NCI-H1694 (cell line): ENCODE results near the gene ZNF354B.
A peak's percentile ranks its signal among the peaks of the same experiment; 100 is the strongest.

Experiments used
- DNase-seq: peaks from one replicate; lab custom pipeline; 2025; lab: John Stamatoyannopoulos, UW

The ZNF354B gene

GRCh38 chr5:178883815-178884430, 24.2 kb downstream of the ZNF354B start:
- no peak for DNase-seq

GRCh38 chr5:178895615-178896571, 36.1 kb downstream of the ZNF354B start, which contains the start of gene ZFP2:
Gene ZFP2, plus strand, starts transcription at chr5:178895913. Its CDS starts 35,401 bp downstream, at chr5:178931314.
- no peak for DNase-seq

- no peak for DNase-seq
These were observed 39.5 kb downstream of the ZNF354B start for GRCh38 chr5:178899289-178899688.

- no peak for DNase-seq
These were observed 43.1 kb downstream of the ZNF354B start for GRCh38 chr5:178902849-178903248.

- DNase-seq = peak; percentile 0
These were observed 72.3 kb downstream of the ZNF354B start for GRCh38 chr5:178931846-178932760.
